ENCODE results near the gene AKT3. TPM values are rescaled to one million over a fixed set of nuclear protein-coding genes. Genes with fewer than 3 reads are reported as not detected.

AKT3 gene
- polyA plus RNA-seq, 1 donor (not counting 4 experiments of a cell fraction or from before 2014, with no cell fraction given), result 2.9 TPM

GRCh38 chr1:243510928-243511327 lies 339.1 kb downstream of the AKT3 start:
- FAIRE-seq, result no peak

GRCh38 chr1:243508943-243509342 lies 341.1 kb downstream of the AKT3 start:
- Histone ChIP-seq H3K4me1 (ENCODE audit: control insufficient read depth, extremely low read depth, insufficient read depth, low read length) (peaks cover 4% of the 10 kb centered on the region), H3K36me3 (ENCODE audit: control insufficient read depth in 2 of 2, extremely low read depth in 1 of 2, insufficient read depth in 2 of 2, low read length in 2 of 2) (no peaks in the 10 kb centered on the region), H3K27ac (ENCODE audit: control insufficient read depth, insufficient read depth, low read length) (no peak overlapping the region), H4K20me1 (ENCODE audit: control insufficient read depth, extremely low read depth, insufficient read depth, low read length) (no peaks in the 10 kb centered on the region), H3K4me2 (ENCODE audit: control insufficient read depth, extremely low read depth, insufficient read depth, low read depth, low read length) (no peak overlapping the region), H3K9me3 (ENCODE audit: control insufficient read depth, low read depth, low read length) (no peaks in the 10 kb centered on the region), H3K27me3 (ENCODE audit: control insufficient read depth, extremely low read depth, insufficient read depth, low read length) (no peaks in the 10 kb centered on the region), H3K4me3 (ENCODE audit: control insufficient read depth in 2 of 3, extremely low read depth in 1 of 3, insufficient read depth in 2 of 3, low read depth in 1 of 3, low read length in 3 of 3) (no peak overlapping the region), H3K79me2 (ENCODE audit: control insufficient read depth, insufficient read depth, low read length) (no peaks in the 10 kb centered on the region), H3K9me1 (ENCODE audit: control insufficient read depth, extremely low read depth, insufficient read depth, low read length) (no peaks in the 10 kb centered on the region), H3K9ac (ENCODE audit: control insufficient read depth, extremely low read depth, insufficient read depth, low read length) (no peak overlapping the region), H2AFZ (ENCODE audit: control insufficient read depth, low read length) (no peak overlapping the region)
- FAIRE-seq (no peak), DNase-seq (ENCODE audit: low read depth, low spot score) (no peak)
- no peak for TF ChIP-seq EZH2 (IDR thresholded peaks at IDR 0.05; ENCODE audit: low read length)
- no peak for TF ChIP-seq CTCF (optimal IDR thresholded peaks at IDR 0.05 in 1 of 3, IDR thresholded peaks at IDR 0.05 in 1 of 3, conservative IDR thresholded peaks at IDR 0.05 in 1 of 3; ENCODE audit: extremely low read depth in 1 of 3, insufficient read depth in 2 of 3, low read length in 3 of 3)
- dilution Hi-C loops (cut with MboI; ENCODE audit: extremely low pct_ligation_motif_present, low sequenced_read_pairs), result no loop called here

More at GRCh38 chr1:243510928-243511327, 339.1 kb downstream of the AKT3 start:
- Histone ChIP-seq H3K27me3 (ENCODE audit: control insufficient read depth, extremely low read depth, insufficient read depth, low read length) (no peaks in the 10 kb centered on the region), H3K79me2 (ENCODE audit: control insufficient read depth, insufficient read depth, low read length) (no peaks in the 10 kb centered on the region), H3K36me3 (ENCODE audit: control insufficient read depth in 2 of 2, extremely low read depth in 1 of 2, insufficient read depth in 2 of 2, low read length in 2 of 2) (no peaks in the 10 kb centered on the region), H3K27ac (ENCODE audit: control insufficient read depth, insufficient read depth, low read length) (no peak overlapping the region), H3K9me1 (ENCODE audit: control insufficient read depth, extremely low read depth, insufficient read depth, low read length) (no peaks in the 10 kb centered on the region), H4K20me1 (ENCODE audit: control insufficient read depth, extremely low read depth, insufficient read depth, low read length) (no peaks in the 10 kb centered on the region), H3K4me1 (ENCODE audit: control insufficient read depth, extremely low read depth, insufficient read depth, low read length) (peaks cover 4% of the 10 kb centered on the region), H3K4me2 (ENCODE audit: control insufficient read depth, extremely low read depth, insufficient read depth, low read depth, low read length) (no peak overlapping the region), H3K4me3 (ENCODE audit: control insufficient read depth in 2 of 3, extremely low read depth in 1 of 3, insufficient read depth in 2 of 3, low read depth in 1 of 3, low read length in 3 of 3) (no peak overlapping the region), H2AFZ (ENCODE audit: control insufficient read depth, low read length) (no peak overlapping the region), H3K9ac (ENCODE audit: control insufficient read depth, extremely low read depth, insufficient read depth, low read length) (no peak overlapping the region), H3K9me3 (ENCODE audit: control insufficient read depth, low read depth, low read length) (no peaks in the 10 kb centered on the region)
- dilution Hi-C loops (cut with MboI; ENCODE audit: extremely low pct_ligation_motif_present, low sequenced_read_pairs), result no loop called here
- no peak for DNase-seq (ENCODE audit: low read depth, low spot score)
- no peak for TF ChIP-seq CTCF (optimal IDR thresholded peaks at IDR 0.05 in 1 of 3, IDR thresholded peaks at IDR 0.05 in 1 of 3, conservative IDR thresholded peaks at IDR 0.05 in 1 of 3; ENCODE audit: extremely low read depth in 1 of 3, insufficient read depth in 2 of 3, low read length in 3 of 3)
- TF ChIP-seq EZH2 (IDR thresholded peaks at IDR 0.05; ENCODE audit: low read length), result no peak
